Brain microvascular endothelial cell (primary cell): ENCODE results near the gene ZNF511.

Experiments used
- DNase-seq: peaks from one replicate; pipeline ENCODE4 v3.0.0-alpha.2; 2020
- H3K27ac ChIP-seq: fragments of 250-450 bp; sonication (Bioruptor Pico); 2 replicates; pipeline ENCODE4 v1.5.1; 2020; ENCODE audit warnings: mild to moderate bottlenecking, moderate library complexity
- H3K27me3 ChIP-seq: fragments of 250-450 bp; sonication (Bioruptor Pico); replicated peaks from 2 replicates; pipeline ENCODE4 v1.5.1; 2020; ENCODE audit warnings: mild to moderate bottlenecking
- H3K36me3 ChIP-seq: fragments of 250-450 bp; sonication (Bioruptor Pico); replicated peaks from 2 replicates; pipeline ENCODE4 v1.5.1; 2020; ENCODE audit warnings: mild to moderate bottlenecking
- H3K4me3 ChIP-seq: 2 replicates; pipeline ENCODE4 v1.5.1; 2011; ENCODE audit warnings: low read depth, mild to moderate bottlenecking, control low read depth, low read length, moderate library complexity
- CTCF ChIP-seq: IDR thresholded peaks from 2 replicates; pipeline ENCODE4 v1.5.1; 2011; ENCODE audit warnings: low read depth, mild to moderate bottlenecking, moderate library complexity, low read length, control low read depth, inconsistent platforms; ENCODE audit errors: missing control alignments
- in situ Hi-C: cut with HindIII; loops from 2 replicates; pipeline ENCODE4 v1.10.0; 2017; ENCODE audit warnings: low sequenced_read_pairs, low pct_ligation_motif_present

Gene ZNF511

DNA sequence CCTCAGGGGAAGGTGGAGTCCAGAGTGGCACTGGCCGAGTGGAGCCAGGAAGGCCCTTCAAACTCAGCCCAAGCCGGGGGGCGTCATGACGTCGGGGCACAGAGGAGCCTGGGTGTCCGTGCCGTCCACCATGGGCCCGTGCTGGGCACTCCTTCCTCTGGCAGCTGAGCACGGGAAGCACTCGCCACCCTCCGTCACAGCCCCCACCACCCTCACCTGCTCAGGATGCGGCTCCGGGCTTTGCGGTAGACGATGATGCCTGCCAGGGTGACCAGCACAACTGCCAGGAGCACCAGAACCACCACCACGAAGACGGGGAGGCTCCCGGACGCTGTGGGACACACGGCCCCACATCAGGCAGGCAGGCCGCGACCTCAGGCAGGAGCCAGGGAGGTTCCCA lies 40.2 kb upstream of the ZNF511 start:
- TF ChIP-seq CTCF = no peak
- H3K4me3 ChIP-seq = no peak overlapping the region
- in situ Hi-C loops = no loop called here
- H3K36me3 ChIP-seq = no peaks in the 10 kb centered on the region
- H3K27me3 ChIP-seq = no peaks in the 10 kb centered on the region
- H3K27ac ChIP-seq = no peak overlapping the region
- no peak for DNase-seq

- DNase-seq = no peak
- no peak for TF ChIP-seq CTCF
These were observed 39.3 kb upstream of the ZNF511 start for GRCh38 chr10:133269367-133269766.

DNA sequence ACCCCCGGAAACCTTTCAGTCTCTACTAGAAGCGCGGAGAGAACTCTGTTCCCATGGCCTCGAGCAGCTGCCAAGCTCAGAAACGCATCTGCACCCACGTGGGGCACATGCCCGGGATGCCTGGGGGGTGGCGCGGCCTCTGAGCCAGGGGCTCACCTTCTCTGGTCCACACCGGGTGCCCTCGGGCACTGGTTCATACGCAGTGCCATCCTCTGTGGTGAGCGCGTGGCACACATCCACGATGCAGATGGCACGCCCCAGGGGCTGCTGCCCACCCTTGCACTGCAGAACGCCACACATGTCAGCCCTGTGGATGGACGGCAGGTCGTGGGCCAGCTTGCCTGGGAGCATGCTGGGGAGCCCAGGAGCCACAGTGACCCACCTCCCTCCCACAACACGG lies 38.5 kb upstream of the ZNF511 start:
- DNase-seq = no peak
- Histone ChIP-seq H3K27me3 (no peaks in the 10 kb centered on the region), H3K4me3 (no peak overlapping the region), H3K27ac (no peak overlapping the region), H3K36me3 (no peaks in the 10 kb centered on the region)
- in situ Hi-C loops = no loop called here
- no peak for TF ChIP-seq CTCF

More at GRCh38 chr10:133269367-133269766, 39.3 kb upstream of the ZNF511 start:
- H3K36me3 ChIP-seq = no peaks in the 10 kb centered on the region
- in situ Hi-C loops = no loop called here
- no peak overlapping the region for H3K4me3 ChIP-seq
- H3K27me3 ChIP-seq = no peaks in the 10 kb centered on the region
- no peak overlapping the region for H3K27ac ChIP-seq

GRCh38 chr10:133270773-133271297 lies 37.9 kb upstream of the ZNF511 start:
- Histone ChIP-seq H3K4me3 (no peak overlapping the region), H3K27me3 (no peaks in the 10 kb centered on the region), H3K36me3 (no peaks in the 10 kb centered on the region), H3K27ac (no peak overlapping the region)
- in situ Hi-C loops = no loop called here
- no peak for DNase-seq
- no peak for TF ChIP-seq CTCF

DNA sequence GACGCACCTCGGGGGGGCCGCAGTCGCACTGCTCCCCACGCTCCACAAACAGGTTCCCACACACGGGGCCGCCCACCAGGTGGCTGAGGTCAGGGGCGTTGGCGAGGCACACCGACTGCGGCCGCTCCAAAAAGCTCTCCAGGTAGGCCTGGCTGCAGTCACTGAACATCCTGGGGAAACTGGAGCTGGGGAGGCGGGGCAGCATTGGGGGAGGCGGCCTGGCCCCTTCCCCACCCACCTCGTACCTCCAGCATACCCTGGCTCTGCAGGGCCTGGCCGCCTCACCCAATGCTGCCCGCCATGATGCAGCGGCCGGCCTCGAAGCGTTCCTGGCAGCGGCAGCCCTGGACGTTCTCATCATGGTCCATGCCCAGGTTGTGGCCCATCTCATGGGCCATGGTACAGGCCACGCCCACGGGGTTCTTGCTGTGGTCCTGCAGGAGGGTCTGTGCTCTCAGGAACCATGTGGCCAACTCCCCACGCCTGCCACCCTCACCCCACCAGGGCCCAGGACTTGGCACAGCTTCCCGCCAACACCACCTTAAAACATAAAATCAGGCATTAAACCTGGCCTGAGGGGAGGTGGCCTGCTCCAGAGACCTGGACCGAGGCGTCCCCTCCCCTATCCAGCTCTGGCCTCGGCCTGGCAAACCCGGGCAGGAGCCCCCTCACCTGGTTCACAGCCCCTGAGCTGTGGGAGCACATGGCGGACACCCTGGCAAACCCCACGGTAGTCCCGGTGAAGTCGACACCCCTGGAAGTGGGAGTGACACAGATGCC lies 37.0 kb upstream of the ZNF511 start:
- Histone ChIP-seq H3K36me3 (no peaks in the 10 kb centered on the region), H3K27ac (no peak overlapping the region), H3K27me3 (peaks cover 2% of the 10 kb centered on the region), H3K4me3 (no peak overlapping the region)
- DNase-seq = no peak
- TF ChIP-seq CTCF = no peak
- in situ Hi-C loops = no loop called here
